ENCODE data around the gene CARD9.
"Not testable (repeated sequence)": the region's sequence is repeated elsewhere in the genome, so short reads cannot be mapped to it uniquely, and the experiment has no call there.

The CARD9 gene, protein sequence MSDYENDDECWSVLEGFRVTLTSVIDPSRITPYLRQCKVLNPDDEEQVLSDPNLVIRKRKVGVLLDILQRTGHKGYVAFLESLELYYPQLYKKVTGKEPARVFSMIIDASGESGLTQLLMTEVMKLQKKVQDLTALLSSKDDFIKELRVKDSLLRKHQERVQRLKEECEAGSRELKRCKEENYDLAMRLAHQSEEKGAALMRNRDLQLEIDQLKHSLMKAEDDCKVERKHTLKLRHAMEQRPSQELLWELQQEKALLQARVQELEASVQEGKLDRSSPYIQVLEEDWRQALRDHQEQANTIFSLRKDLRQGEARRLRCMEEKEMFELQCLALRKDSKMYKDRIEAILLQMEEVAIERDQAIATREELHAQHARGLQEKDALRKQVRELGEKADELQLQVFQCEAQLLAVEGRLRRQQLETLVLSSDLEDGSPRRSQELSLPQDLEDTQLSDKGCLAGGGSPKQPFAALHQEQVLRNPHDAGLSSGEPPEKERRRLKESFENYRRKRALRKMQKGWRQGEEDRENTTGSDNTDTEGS

DNA sequence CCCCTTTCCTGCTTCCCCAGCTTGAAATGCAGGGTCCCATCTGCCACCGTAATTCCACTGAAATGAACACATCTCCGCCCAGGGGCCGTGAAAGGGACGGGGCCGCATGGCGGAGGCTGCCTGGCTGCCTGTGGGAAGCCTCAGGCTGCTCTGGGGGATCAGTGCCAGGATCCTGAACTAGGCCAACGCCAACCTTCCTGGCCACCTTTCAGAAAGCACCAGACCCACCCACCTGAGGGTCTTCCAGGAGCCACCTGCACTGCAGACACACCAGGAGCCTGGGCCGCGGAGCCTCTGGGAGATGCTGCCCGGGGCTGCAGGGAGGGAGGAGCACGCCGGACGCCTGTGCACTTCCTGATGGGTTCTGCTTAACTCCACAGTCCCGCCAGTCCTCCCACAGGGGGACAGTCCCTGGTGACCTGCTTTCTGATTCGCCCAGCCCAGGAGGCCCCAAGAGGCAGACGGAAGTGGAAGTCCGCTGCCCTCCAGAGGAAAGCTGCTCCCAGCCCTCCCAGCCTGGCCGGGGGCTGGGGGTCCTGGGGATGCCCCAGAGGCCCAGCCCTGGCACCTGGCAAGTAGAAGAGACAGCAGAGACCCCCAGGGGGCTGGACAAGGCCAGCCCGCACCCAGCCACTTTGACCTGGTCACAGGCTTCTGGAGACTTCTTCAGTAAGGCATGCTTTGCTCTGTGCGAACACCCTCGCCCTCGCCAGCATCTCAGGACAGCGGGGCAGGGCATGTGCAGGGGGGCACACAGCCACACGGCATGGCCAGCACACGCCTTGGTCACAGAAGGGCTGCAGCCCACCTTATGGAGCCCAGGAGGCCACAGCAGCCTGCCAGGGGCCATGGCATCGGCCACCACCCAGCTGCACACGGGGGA is at the start of gene CARD9:
TSS of gene CARD9 (minus strand) at position 370 of the 883 bp plus-strand sequence. CDS start 1,591 bp downstream, outside the sequence.
- no peak for DNase-seq

DNA sequence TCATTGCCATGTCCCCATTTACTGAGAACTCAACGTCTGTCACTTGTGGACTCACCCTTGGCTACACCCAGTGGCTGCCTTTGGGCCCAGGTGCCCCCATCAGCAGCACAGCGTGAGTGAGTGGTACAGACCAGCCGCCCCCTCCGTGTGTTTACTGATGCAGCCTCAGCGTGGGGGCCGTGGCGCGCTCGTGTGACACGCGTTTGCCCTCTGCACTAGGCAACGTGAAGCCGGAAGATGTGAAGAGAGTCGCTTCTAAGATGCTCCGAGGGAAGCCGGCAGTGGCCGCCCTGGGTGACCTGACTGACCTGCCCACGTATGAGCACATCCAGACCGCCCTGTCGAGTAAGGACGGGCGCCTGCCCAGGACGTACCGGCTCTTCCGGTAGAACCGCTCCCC is 49.4 kb upstream of the CARD9 start:
- no peak for DNase-seq

DNA sequence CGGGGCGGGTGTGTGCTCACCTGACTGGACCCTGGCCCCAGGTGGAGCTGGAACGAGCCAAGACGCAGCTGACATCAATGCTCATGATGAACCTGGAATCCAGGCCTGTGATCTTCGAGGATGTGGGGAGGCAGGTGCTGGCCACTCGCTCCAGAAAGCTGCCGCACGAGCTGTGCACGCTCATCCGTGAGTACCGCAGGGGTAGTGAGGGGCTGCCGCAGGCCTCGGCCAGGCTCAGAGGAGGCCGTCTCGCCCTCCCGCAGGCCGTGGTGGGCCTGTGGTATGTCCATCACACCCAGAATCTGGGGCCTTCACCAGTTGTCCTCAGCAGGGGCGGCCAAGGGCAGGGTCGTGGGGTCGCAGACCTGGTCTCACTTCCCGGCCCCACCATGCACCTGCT is 48.3 kb upstream of the CARD9 start:
- no peak for DNase-seq

DNA sequence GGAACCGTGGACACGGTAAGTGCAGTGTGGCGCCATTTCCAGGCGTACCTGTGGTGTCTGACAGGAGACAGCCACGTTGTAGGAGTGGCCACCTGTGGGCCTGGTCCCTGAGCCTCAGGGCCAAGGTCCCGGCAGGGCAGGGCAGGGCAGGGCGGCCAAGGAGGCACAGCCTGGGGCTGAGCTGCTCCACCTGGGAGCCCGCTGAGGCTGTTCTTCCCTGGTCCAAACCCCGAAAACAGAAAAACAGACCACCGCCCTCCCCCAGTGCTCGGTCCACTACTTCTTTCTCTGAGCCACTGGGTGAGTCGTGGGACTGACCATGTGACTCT is 45.6 kb upstream of the CARD9 start:
- no peak for DNase-seq

DNA sequence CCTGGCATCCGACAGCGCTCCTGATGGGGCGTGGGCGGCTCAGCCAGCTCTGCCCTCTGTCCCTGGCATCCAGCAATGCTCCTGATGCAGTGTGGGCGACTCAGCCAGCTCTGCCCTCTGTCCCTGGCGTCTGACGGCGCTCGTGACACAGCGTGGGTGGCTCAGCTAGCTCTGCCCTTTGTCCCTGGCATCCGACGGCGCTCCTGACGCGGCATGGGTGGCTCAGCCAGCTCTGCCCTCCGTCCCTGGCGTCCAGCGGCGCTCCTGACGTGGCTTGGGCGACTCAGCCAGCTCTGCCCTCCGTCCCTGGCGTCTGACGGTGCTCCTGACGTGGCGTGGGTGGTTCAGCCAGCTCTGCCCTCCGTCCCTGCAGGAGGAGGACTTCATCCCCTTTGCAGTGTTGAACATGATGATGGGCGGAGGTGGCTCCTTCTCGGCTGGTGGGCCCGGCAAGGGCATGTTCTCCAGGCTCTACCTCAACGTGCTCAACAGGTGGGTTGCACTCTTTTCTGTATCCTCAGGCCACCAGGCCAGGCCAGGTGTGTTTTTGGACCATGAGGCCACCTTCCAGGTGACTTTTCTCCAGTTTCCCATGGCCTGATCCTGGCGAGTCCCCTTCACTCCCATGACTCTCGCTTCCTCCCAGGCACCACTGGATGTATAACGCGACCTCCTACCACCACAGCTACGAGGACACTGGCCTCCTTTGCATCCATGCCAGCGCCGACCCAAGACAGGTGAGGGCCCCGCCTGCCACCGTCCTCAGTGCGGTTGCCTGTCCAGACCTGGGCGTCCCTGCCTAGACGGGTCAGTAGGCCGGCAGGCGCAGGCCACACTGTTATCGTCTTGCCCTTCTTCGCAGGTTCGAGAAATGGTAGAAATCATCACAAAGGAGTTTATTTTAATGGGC is 45.0 kb upstream of the CARD9 start:
- no peak for DNase-seq

DNA sequence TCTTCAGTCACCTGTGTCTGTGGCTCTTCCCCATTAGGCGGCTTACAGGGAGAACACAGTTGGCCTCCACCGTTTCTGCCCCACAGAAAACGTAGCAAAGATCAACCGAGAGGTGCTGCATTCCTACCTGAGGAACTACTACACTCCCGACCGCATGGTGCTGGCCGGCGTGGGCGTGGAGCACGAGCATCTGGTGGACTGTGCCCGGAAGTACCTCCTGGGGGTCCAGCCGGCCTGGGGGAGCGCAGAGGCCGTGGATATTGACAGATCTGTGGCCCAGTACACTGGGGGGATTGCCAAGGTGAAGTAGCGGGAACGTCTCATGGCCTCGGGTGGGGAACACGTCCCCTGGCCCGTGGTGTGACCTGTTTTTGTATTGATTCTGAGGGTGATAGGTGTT is 43.4 kb upstream of the CARD9 start:
- no peak for DNase-seq

DNA sequence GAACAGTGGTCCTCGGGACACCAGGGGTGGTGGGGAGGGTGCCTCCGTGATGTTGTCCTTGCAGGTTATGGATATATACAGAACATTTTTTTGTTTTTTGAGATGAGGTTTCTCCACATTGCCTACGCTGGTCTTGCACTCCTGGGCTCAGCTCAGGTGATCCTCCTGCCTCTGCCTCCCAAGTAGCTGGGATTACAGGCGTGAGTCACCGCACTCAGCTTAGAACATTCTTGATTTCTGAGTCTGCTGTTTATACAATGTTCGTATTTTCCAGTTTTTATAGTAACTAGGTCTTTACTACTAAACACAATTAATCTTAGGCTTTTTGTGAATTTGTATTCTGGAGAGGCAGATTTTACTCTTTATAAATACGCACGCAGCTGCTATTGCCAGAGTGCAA is 43.0 kb upstream of the CARD9 start:
- DNase-seq, result no peak

DNA sequence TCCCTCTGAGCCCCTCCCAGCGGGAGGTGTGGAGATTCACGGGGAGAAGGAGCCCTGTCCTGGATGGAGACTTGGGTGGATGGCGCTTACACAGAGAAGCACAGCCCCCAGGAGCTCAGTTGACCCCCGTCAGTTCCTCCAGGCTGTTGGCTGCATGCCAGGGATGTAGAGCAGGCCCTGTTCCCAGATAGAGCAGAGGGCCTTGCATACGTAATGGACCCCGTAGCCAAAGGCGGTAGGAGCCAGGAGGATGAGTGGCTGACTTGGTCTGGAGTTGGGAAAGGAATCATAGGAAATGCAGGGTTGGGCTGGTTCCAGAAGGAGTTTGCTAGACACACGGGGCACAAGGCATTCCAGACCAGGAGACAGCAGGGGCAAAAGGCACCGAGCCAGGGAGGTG is 39.5 kb upstream of the CARD9 start:
- no peak for DNase-seq

DNA sequence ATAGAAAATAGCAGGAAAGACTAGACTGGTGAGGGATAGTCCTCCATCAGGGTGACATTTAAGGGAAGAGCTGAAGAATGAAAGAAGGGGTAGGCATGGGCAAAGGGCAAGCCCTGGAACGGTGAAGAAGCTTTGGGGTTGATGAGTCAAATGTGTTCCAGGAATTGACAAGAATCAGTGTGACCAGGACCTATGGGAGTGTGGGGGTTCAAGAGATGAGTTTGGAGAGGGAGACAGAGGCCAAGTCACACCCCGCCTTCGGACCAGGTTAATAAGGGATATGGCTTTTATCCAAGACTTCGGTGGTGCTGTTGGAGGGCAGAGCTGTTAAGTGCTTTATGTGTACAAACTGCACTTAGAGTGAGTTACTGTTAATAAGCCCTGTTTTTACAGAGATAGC is 37.9 kb upstream of the CARD9 start:
- DNase-seq, result no peak

DNA sequence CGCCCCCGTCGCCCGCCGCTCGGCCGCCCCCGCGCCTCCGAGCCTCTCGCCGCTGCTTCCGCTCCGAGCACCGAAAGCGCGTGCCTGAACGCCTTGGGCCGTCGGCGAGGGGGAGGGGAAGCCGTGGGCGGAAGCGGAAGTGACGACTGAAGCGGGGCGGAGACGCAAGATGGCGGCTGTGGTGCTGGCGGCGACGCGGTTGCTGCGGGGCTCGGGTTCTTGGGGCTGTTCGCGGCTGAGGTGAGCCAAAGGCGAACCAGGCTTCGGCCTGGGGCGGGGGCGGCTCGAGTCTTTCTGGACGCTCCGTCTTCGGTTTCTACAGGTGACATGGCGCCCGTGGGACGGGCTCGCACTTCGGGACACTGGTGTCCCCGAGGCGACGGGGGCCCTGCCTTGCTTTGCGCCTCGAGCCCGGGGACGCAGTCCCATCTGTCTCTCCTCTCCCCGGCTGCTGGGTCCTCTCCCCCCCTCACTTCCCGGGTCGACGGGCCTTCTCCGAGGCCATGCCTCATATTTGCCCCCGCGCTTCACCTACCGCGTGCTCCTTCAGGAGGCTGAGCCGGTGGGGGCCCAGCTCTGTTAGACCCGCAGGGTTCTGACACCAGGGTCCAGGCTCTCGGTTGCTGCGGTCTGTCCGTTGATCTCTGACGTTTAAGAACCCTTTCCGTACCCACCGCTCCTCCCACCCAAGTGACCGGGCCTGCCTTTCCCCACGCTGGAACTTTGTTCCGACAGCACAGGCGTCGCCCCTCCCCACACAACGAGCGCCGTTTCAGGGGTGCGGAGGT is 37.2 kb upstream of the CARD9 start, which contains the start of the genes ENTR1 and PMPCA:
TSS of gene ENTR1 (minus strand) at position 115 of the 788 bp plus-strand sequence. CDS start 217 bp downstream, outside the sequence.
TSS of gene PMPCA (plus strand) at position 159 of the 788 bp plus-strand sequence. CDS start at position 170, 11 bp downstream.
- peak; percentile 99 for DNase-seq

DNA sequence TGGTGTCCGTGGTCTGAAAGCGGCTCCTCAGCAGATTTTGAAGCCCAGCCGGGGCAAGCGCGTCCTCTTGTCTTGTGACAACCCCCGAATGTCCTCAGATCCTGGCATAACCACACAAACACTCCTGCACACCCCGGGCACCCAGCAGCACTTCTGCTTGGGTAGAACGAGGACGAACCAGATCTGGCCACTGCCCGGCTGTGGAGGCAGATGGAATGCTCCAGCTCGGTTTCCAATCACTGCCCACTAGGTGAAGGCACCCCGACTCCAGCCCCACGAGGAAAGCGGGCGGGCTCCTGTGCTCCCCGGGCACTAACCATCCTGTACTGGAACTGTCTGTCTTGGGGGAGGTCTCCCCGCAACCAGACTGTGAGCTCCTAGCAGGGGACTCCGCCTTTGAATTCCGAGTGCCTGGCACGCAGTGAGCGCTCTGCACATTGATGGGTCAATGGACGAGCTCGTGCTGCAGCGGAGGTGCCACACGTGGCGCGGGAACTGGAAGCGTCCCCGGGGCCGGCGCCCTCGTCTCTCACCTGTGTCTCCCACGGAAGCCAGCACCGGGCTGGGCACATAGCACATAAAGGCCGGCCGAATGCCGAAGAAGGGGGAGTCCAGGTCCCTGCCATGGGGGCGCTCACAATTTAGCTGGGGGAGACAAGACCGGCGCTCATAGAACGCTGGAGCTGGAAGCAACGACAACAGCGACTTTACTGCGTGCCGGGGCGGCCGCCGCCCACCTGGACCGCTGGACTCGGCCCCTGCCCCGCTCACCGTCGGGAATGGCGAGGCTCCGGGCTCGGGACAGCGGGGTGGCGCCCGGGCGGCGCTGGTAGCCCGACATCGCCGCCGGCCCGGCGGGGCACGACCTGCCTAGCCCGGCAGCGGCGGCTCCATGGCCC is 36.3 kb upstream of the CARD9 start:
- DNase-seq, result peak; percentile 47

DNA sequence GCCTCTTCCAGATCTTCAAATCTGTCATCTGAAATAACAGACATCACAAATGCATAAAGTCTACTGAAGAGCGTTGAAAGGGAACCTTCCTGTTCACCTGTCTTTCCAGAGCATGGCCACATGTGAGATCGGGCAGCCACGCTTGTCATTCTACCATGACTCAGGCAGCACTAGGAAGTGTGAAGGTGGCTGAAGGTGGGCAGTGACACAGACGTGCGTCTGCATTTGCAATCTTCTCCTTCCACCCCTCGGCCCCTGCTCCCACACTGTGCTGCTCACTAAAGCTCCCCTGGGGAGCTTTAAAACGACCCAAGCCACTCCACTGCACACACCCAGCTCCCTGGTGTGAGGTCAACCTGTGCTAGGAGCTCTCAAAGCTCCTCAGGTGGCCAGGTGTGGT is 34.4 kb upstream of the CARD9 start:
- DNase-seq, result no peak

DNA sequence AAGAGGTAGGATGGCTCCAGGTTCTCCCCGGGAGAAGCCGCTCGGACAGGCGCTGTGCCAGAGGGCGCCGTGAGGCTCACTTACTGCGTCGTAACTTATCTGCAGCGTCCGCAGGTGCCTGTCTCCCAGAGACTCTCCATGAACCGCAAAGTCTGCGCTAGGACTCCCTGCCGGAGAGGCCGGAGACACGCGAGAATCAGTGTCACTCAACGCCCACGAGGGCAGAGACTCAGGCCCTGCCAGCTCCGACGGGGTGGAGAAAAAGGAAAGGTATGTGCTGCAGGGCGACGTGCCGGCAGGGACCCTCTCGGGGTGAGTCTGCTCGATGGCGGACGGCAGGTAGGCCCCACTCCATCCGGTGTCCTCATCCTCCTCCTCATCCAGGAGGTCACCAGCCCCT is 33.6 kb upstream of the CARD9 start:
- DNase-seq, result not testable (repeated sequence)

DNA sequence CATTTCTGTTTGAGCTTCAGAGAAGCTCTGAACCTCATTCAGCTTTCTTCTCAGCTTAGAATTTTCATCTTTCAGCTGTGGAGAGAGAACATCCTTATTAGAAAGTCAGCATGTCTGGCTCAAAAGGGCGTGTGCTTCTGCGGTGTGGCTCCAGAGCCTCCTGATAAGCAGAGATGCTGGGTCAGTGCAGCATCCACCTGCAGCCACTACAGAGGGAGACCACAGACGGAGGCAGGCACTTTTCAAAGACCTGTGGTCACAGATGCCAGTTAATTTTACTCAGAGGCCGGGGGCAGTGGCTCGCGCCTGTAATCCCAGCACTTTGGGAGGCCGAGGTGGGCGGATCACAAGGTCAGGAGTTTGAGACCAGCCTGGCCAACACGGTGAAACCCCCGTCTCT is 32.4 kb upstream of the CARD9 start:
- DNase-seq, result not testable (repeated sequence)

DNA sequence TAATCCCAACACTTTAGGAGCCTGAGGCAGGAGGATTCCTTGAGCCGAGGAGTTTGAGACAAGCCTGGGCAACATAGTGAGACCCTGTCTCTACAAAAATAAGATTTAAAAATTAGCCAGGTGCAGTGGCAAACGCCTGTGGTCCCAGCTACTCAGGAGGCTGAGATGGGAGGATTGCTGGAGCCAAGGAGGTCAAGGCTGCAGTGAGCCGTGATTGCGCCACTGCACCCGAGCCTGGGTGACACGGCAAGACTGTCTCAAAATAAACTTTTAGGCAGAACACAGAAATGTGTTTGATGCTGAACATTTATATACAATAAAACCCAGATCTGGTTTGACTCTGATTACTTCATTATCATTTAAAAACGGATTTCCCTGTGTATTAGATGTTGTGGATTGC is 32.0 kb upstream of the CARD9 start:
- DNase-seq, result no peak

DNA sequence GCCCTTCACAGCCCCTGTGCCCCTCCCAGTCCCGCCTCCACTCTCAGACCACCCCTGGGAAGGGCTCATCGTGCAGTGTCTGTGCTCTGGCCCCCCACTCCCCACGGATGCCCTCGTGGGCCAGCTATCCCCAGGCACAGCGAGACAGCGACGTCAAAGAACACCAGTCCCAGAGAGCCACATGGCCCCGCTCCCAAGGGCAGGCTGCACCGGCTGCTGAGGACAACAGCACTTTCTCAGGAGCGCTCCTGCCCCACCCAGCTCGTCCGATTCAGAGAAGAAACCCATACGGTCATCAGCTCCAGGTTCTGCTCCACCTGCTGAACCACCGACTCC is 31.3 kb upstream of the CARD9 start:
- DNase-seq, result no peak

DNA sequence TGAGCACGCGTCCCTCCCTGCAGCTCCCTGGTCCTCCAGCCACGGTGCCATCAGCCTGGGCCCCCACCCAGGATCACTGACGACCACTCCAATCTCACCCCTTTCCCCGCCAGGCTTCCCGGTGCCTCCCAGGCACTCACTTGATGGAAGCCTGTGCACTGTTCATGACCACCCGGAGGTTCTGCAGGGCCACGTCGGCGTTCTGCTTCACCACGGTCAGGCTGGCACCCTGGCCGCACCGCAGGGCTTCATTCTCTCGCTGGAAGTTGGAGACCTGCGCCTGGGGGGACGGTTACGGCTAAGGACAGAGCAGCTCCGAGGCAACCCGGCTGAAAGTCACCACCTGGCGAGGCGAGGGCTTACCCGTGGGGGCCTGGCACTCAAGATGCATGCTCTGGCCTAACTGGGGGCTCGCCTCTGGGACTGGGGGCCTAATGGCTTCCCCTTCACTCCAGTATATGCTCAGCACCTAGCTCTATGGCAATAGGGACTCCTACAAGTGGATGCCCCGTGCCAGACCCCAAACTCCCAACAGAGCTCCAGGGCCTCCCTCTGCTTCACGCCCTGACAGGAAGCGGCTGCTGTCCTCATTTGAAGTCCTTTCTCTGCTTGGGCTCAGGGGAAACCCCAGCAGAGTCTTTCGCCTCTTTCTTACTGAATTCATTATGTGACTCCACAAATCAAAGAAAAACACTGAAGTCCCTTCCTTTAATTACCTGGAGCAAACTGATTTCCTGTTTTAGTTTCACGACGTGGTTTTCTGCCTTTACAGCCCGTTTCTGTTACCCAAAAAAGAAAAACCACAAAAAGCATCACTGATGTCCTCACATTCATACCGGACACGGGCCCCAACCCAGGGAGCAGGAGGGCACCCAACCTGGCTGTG is 30.7 kb upstream of the CARD9 start:
- no peak for DNase-seq

DNA sequence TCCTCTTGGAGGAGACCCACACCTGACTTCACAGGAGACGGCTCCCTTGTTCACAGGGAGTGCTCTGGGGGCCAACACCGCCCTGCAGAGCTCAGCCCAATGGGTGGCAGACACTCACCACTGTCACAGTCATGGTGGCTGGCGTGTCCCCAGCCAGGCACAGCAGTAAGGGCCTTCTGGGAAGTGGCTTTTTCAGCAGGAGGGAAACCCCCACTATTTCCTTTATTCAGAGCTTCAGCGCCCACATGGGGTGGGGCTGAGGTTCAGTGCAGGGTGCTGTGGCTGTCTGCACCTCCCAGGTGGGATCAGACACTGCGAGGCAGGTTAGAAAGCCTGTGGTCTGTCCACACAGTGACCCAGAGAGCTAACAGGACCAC is 30.1 kb upstream of the CARD9 start:
- peak; percentile 75 for DNase-seq

DNA sequence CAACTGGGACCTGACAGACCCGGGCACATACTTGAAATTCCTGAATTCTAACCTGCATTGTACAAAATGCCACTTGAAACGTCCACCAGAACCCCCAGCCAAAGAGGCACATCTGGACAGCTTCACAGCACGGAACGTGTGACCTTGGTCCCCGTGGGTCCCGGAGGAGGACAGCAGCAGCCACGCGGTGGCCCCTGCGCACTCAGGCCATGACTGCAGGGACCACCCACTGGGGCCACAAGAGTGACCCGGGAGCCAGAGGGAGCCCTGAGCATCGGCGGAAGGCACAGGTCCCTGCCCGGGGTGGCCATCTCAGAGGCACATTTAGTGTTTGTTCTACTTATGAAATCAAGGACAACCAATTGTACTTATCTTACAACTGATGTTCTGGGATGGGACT is 28.6 kb upstream of the CARD9 start:
- DNase-seq, result no peak

Measured in activated CD8-positive, alpha-beta memory T cell treated with anti-CD3 and anti-CD28 coated beads, Interleukin-2, amount 50 U/mL, for 4 hours (primary cell).